Motor neuron (in vitro differentiated cells): Measurements from ENCODE around the gene AKAP13. TPM values are rescaled to one million over a fixed set of nuclear protein-coding genes. Genes with fewer than 3 reads are reported as not detected.
A peak's percentile ranks its signal among the peaks of the same experiment; 100 is the strongest.

Experiments
- ATAC-seq, 8 experiments: fragments of 200-7000 bp; cut with Tn5 transposase; replicated peaks in 6 of 8; 2 replicates each; pipeline ENCODE4 v1.8.0; 2021; ENCODE audit warnings: mild to moderate bottlenecking in 8 of 8, moderate library complexity in 8 of 8
- H3K27ac ChIP-seq, 2 donors: fragments of 250-450 bp; sonication (Bioruptor Pico); 2 replicates each; pipeline ENCODE4 v1.9.0; 2021; ENCODE audit warnings: antibody characterized with exemption in 2 of 2, mild to moderate bottlenecking in 2 of 2, moderate library complexity in 1 of 2
- H3K4me1 ChIP-seq, 2 donors: fragments of 250-450 bp; sonication (Bioruptor Pico); replicated peaks in 1 of 2; 2 replicates each; pipeline ENCODE4 v1.6.1; 2021; ENCODE audit warnings: antibody characterized with exemption in 2 of 2, mild to moderate bottlenecking in 2 of 2, moderate library complexity in 1 of 2
- H3K4me3 ChIP-seq, 5 donors: fragments of 250-450 bp; sonication (Bioruptor Pico); 2 replicates each; pipeline ENCODE4 v1.9.0; 2021; ENCODE audit warnings: antibody characterized with exemption in 5 of 5, mild to moderate bottlenecking in 5 of 5, moderate library complexity in 4 of 5
- WGBS, 10 experiments: fragments of 450-650 bp; shearing (Covaris generic); methylation state at CpG; one replicate each; pipeline ENCODE4 v1.0.0; 2022; 5-methylcytosine and 5-hydroxymethylcytosine counted together
- in situ Hi-C, 9 experiments: fragments of 400-800 bp; cut with MboI; loops; one replicate each; pipeline ENCODE4 v1.15.0; 2021; ENCODE audit warnings: low sequenced_read_pairs in 9 of 9, low pct_unique_long_range_greater_than_20kb in 2 of 9; ENCODE audit not compliant: unreplicated experiment in 9 of 9
- total RNA-seq, 8 experiments: library from RNA; unstranded; fragments of 300-600 nt; gene quantifications; 2 replicates each; pipeline versions ENCODE4 v1.2.3 to v1.2.4, GENCODE V29; 2022

AKAP13 gene
- total RNA-seq, 8 experiments from 2014 or later, result 18.6 to 60.2 (median 38.2) TPM

GRCh38 chr15:85748176-85748575, 367.8 kb downstream of the AKAP13 start:
- in situ Hi-C loops, result loop anchor here in 6 of 9 experiments (10.0 to 25.0 kb wide), 2 partner anchors 87 to 89 kb away; no protein-coding TSS in a partner anchor
- ATAC-seq, result no peak
- 64 to 93% (median 83%) methylated on average over 1 to 6 of the region's 9 CpGs; no CpG with 5 or more reads in 6 of the 10 experiments for WGBS, 10 experiments
- Histone ChIP-seq H3K4me1 (peaks cover 45 to 56% of the 10 kb centered on the region in 2 donors), H3K27ac (no peak overlapping the region), H3K4me3 (no peak overlapping the region)

GRCh38 chr15:85748729-85749128, 368.3 kb downstream of the AKAP13 start:
- ATAC-seq, result peak in 1 of 8 experiments; percentile 7
- 28 to 89% (median 51%) methylated on average over 2 to 7 of the region's 11 CpGs; no CpG with 5 or more reads in 5 of the 10 experiments for WGBS, 10 experiments
- Histone ChIP-seq H3K4me3 (no peak overlapping the region), H3K4me1 (peaks cover 45 to 58% of the 10 kb centered on the region in 2 donors), H3K27ac (no peak overlapping the region)
- in situ Hi-C loops, result loop anchor here in 6 of 9 experiments (10.0 to 25.0 kb wide), 2 partner anchors 86 to 89 kb away; no protein-coding TSS in a partner anchor

- peak in 2 of 8 experiments; percentile 29 to 60 for ATAC-seq
- in situ Hi-C loops, result loop anchor here in 6 of 9 experiments (10.0 to 25.0 kb wide), 2 partner anchors 85 to 88 kb away; no protein-coding TSS in a partner anchor
Observed at GRCh38 chr15:85749261-85750151, 369.1 kb downstream of the AKAP13 start.

GRCh38 chr15:85750319-85751290, 370.2 kb downstream of the AKAP13 start:
- H3K4me3 ChIP-seq, result peak overlapping the region in 1 of 5 donors; percentile 3
- in situ Hi-C loops, result no loop called here
- WGBS, 10 experiments, result 17 to 60% (median 34%) methylated on average over 3 to 15 of the region's 27 CpGs; no CpG with 5 or more reads in 2 of the 10 experiments
- H3K4me1 ChIP-seq, result peaks cover 45 to 55% of the 10 kb centered on the region in 2 donors
- peak in 6 of 8 experiments; percentile 5 to 65 (median 26) for ATAC-seq
- peak overlapping the region; percentile 71 to 88 for H3K27ac ChIP-seq

More at GRCh38 chr15:85749261-85750151, 369.1 kb downstream of the AKAP13 start:
- Histone ChIP-seq H3K4me1 (peaks cover 45 to 57% of the 10 kb centered on the region in 2 donors), H3K27ac (peak overlapping the region in 1 of 2 donors; percentile 88), H3K4me3 (peak overlapping the region in 1 of 5 donors; percentile 3)
- 15 to 100% (median 65%) methylated on average over 1 to 10 of the region's 21 CpGs; no CpG with 5 or more reads in 2 of the 10 experiments for WGBS, 10 experiments

GRCh38 chr15:85751291-85752123, 371.1 kb downstream of the AKAP13 start:
- H3K4me3 ChIP-seq, result peak overlapping the region in 3 of 5 donors; percentile 5 to 17 (median 17)
- ATAC-seq, result peak; percentile 53 to 91 (median 83)
- peak overlapping the region; percentile 71 to 88 for H3K27ac ChIP-seq
- in situ Hi-C loops, result no loop called here
- H3K4me1 ChIP-seq, result peaks cover 42 to 49% of the 10 kb centered on the region in 2 donors
- WGBS, 10 experiments, result 0% methylated on average over 2 of the region's 15 CpGs; no CpG with 5 or more reads in 8 of the 10 experiments

- in situ Hi-C loops, result no loop called here
- Histone ChIP-seq H3K27ac (peak overlapping the region; percentile 71 to 88), H3K4me1 (peaks cover 42 to 49% of the 10 kb centered on the region in 2 donors), H3K4me3 (peak overlapping the region in 1 of 5 donors; percentile 17)
- 12 to 60% (median 43%) methylated on average over 2 to 7 of the region's 15 CpGs; no CpG with 5 or more reads in 7 of the 10 experiments for WGBS, 10 experiments
- ATAC-seq, result peak in 5 of 8 experiments; percentile 14 to 52 (median 44)
Observed at GRCh38 chr15:85752124-85752475, 371.7 kb downstream of the AKAP13 start.

GRCh38 chr15:85752491-85752961, 372.1 kb downstream of the AKAP13 start:
- in situ Hi-C loops, result no loop called here
- peak overlapping the region in 1 of 2 donors; percentile 88 for H3K27ac ChIP-seq
- H3K4me1 ChIP-seq, result peaks cover 42 to 49% of the 10 kb centered on the region in 2 donors
- no peak overlapping the region for H3K4me3 ChIP-seq
- ATAC-seq, result no peak
- WGBS, 10 experiments, result 53 to 100% (median 82%) methylated on average over 1 to 5 of the region's 8 CpGs; no CpG with 5 or more reads in 4 of the 10 experiments

GRCh38 chr15:85753261-85753660, 372.9 kb downstream of the AKAP13 start:
- no peak overlapping the region for H3K27ac ChIP-seq
- peaks cover 42 to 46% of the 10 kb centered on the region in 2 donors for H3K4me1 ChIP-seq
- no peak overlapping the region for H3K4me3 ChIP-seq
- WGBS, 10 experiments, result 80 to 100% (median 100%) methylated on average over 1 of the region's 1 CpG; no CpG with 5 or more reads in 5 of the 10 experiments
- ATAC-seq, result no peak
- in situ Hi-C loops, result no loop called here

- Histone ChIP-seq H3K27ac (peak overlapping the region in 1 of 2 donors; percentile 11), H3K4me3 (no peak overlapping the region), H3K4me1 (peaks cover 40 to 41% of the 10 kb centered on the region in 2 donors)
- WGBS, 10 experiments, result 60 to 100% (median 98%) methylated on average over 1 to 6 of the region's 10 CpGs; no CpG with 5 or more reads in 4 of the 10 experiments
- ATAC-seq, result no peak
- in situ Hi-C loops, result no loop called here
Observed at GRCh38 chr15:85753791-85754452, 373.5 kb downstream of the AKAP13 start.

- 18 to 100% (median 85%) methylated on average over 1 to 2 of the region's 7 CpGs; no CpG with 5 or more reads in 6 of the 10 experiments for WGBS, 10 experiments
- in situ Hi-C loops, result no loop called here
- Histone ChIP-seq H3K4me1 (peaks cover 31% of the 10 kb centered on the region in 2 donors), H3K4me3 (no peak overlapping the region), H3K27ac (no peak overlapping the region)
- no peak for ATAC-seq
Observed at GRCh38 chr15:85754989-85755388, 374.6 kb downstream of the AKAP13 start.

GRCh38 chr15:85755471-85755870, 375.1 kb downstream of the AKAP13 start:
- 79 to 100% (median 98%) methylated on average over 1 to 7 of the region's 11 CpGs; no CpG with 5 or more reads in 5 of the 10 experiments for WGBS, 10 experiments
- Histone ChIP-seq H3K27ac (no peak overlapping the region), H3K4me1 (peaks cover 26% of the 10 kb centered on the region in 2 donors), H3K4me3 (no peak overlapping the region)
- ATAC-seq, result no peak
- in situ Hi-C loops, result no loop called here
